ENCODE measurements around the gene GLI3.

Gene GLI3

DNA sequence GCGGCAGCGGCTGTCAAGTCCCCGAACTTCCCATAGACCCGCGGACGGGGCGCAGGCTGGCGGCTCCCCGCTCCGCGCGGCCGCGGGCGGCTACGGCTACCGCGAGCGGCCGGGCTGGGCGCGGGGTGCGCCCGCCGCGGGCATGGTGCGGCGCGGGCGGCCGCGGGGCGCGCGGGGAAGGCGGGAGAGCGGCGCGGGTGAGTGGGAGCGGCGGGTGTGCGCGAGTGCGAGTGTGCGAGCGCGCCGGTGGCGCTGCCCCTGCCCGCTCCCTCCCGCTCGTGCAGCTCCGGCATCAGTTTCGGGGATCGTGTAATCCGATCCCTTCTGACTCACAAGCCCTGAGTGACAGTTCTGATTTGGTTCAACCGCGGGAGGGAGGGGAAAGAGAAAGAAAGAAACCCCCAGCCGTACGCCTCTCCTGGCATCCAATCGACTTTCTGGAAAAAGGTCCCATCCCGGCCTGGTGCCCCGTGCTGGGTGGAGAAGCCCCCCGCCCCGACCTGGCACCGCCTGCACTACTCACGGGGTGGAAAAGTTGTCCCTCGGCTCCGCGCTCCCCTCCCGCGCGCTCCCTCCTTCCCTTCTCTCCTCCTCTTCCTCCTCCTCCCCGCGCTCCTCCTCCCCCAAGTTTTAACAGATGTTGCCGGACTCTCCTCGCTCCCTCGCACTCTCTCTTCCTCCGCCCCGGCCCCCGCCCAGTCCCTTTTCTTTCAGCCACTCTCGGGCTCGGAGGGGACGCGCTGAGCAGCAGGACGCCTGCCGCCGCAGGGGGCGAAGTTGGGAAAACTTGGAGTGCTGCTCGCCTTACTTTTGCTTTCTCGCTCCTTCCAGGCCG lies at the start of gene GLI3:
GLI3 (minus strand) TSS at position 234 of the 835 bp plus-strand sequence. CDS start 13,956 bp downstream, outside the sequence.
- no peak for DNase-seq (ENCODE audit: low read depth in 3 of 3, low spot score in 1 of 3)

DNA sequence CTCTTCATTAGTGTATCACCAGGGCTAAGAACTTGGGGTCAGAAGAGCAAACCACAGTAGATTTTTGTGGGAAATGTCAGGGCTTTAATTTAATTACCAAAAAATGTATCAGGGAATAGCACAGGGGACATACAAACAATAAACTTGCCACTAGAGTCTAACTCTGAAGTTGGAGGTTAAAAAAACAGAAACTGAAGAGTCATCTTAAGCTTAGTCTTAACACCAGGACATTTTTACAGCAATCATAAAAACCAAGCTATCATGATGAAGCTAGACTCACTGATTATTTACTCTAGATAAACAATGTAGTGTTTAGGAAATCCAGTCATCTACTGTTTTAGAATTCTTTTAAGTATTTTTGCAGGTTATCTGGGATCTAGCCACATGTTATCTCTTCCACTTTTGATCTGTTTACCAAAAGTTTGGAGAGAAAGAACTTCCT lies 48.4 kb upstream of the GLI3 start:
- no peak for DNase-seq (ENCODE audit: low read depth in 3 of 3, low spot score in 1 of 3)

DNA sequence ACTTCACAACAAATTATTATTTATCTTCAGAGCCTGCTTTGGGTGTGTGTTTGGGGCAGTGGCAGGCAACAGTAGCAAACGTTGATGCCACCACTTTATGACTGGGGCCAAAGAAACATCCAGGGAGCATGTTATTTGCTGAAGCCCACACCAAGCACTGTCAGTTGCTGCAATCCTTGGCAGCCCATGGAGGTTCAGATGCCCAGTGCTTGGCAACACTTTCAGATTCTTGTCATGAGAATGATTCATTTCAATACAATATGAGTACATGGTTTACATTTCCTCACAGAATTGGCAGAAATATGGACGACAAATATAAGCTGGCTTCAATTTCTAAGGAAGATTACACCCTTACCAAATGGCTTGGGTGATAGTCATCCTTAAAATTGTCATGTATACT lies 46.5 kb upstream of the GLI3 start:
- no peak for DNase-seq (ENCODE audit: low read depth in 3 of 3, low spot score in 1 of 3)

DNA sequence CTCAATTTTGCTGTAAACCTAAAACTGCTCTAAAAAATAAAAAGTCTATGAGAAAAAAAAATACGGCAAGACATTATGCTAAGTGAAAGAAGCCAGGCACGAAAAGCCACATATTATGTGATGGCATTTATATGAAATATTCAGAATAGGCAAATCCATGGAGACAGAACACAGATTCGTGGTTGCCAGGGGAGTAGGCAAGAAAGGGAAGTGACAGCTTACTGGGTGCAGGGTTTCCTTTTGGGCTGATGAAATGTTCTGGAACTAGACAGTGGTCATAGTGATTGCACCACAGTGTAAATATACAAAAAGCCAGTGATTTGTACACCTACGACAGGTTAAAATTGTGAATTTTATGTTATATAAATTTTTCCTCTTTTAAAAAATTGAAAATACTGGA lies 41.3 kb upstream of the GLI3 start:
- no peak for DNase-seq (ENCODE audit: low read depth in 3 of 3, low spot score in 1 of 3)

DNA sequence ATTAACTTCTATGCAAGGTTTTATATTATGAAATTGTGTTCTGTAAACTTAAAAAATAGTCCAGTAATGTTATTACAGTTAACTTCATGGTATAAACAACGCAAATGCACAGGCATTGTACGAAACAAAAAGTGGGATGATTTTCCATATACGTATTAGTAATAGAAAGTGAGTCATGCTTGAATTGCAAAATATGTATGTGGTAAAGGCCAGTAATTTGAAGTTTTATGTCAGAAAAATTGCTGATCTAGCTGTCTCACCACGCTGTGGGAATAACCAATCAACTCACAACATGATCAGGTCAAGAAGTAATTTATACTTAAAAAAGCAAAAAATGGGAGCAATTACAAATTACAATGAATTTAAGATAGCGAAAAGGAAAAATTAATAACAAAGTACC lies 37.0 kb upstream of the GLI3 start:
- no peak for DNase-seq (ENCODE audit: low read depth in 3 of 3, low spot score in 1 of 3)

DNA sequence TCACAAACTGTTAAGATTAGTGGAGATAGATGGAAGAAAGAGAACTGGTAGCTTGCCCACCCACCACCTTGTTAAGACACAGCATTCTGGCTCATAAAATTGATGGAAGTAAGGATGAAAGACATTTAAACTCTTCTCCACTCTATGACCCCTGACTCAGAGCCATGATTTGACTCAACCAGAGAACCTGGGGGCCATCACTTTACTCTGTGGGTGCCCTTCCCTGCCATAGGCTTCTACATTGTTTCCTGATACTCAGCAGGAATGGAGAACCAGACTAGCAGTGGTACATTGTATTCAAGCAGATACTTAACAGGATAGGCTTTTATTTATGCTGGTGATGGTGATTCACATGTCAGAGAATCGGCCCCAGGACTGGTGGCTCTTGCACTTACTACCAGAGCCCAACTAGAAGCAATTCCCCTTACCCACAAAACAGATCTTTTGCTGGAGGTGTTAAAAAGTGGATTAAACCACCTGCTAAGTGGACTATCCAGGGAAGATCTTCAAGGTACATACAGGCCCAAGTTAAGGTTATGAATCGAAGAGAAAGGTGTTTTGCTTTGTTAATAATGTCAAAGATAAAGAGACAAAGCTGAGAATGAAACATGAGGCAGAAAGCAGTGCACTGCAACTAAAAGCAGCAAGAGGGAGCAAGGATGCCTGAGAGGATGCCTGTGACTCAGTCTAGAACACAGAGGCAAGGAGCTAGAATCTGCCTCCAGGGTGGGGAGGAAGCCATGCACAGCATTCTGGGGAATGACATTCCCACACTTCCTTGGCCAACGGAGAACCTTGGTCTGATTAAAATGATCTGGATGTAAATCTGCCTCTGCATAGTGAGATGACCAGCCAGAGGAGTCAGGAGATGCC lies 36.0 kb upstream of the GLI3 start:
- DNase-seq (ENCODE audit: low read depth in 3 of 3, low spot score in 1 of 3): no peak

DNA sequence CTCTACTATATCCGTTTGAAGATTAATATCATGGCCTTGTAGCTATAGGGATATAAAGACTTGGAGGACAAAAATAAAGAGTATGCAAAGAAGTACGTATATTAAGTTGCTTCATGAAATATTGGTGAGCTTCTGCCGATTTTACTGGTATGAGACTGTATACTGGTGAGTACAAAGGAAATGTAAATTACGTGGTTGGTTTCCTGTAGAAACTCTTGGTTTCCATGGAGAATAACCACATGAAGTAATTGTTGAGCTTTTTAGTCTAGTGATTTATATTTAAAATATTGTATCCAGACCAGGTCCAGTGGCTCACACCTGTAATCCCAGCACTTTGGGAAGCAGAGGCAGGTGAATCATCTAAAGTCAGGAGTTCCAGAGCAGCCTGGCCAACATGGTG lies 32.2 kb upstream of the GLI3 start:
- DNase-seq (ENCODE audit: low read depth in 3 of 3, low spot score in 1 of 3): no peak

DNA sequence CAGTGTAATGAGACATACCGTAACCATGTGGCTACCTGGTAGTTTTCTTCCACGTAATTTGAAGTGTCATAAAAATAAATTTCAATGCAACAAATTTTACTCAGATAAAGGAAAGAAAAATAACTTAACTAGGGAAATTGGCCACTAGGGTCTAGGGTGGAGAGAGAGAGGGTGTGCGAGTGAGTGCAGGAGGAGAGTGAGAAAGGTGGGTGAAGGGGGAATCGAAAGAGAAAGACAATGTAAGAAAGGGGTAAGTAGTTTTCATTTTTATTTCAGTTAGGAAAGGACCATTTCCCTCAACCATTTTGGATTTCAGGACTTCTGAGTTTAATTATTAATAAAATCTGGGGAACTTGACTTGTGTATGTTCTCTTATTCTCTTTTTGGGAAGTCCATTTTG lies 27.7 kb upstream of the GLI3 start:
- no peak for DNase-seq (ENCODE audit: low read depth in 3 of 3, low spot score in 1 of 3)

DNA sequence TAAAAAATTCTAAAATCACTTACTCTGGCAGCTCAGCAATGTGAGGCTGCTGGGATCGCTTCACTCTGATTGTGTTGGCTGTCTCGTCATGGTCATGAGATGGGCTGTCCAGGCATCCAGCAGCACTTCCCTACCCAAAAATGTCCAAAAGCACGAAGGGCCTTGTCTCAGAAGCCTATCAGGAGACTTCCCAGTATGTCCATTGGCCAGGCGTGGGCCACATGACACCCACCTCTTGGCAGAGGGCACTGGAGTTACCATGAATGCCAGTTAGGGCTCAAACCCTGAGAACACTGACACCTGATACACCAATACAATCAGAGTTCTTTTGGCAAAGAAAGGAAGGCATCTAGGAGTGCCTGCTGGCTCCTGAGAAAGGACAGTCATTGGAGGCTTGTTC lies 27.0 kb upstream of the GLI3 start:
- no peak for DNase-seq (ENCODE audit: low read depth in 3 of 3, low spot score in 1 of 3)

DNA sequence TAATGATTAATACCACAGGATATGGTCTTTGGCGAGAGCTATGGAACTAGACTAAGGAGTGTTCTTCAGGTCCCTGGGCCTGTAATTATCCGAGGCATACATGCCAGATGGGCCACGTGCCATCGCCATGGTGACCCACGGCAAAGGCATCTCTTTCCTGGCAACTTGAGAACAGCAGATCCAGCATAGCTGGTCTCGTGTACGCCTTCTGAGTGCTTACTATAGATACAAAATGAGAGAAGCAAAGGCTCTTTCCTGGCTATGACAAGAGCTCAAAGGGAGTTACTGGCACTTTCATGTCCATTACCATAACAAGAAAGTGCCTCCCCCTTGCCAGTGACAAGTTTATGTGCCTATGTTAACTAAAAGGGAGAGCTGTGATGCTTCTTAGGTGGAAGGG lies 26.0 kb upstream of the GLI3 start:
- no peak for DNase-seq (ENCODE audit: low read depth in 3 of 3, low spot score in 1 of 3)

DNA sequence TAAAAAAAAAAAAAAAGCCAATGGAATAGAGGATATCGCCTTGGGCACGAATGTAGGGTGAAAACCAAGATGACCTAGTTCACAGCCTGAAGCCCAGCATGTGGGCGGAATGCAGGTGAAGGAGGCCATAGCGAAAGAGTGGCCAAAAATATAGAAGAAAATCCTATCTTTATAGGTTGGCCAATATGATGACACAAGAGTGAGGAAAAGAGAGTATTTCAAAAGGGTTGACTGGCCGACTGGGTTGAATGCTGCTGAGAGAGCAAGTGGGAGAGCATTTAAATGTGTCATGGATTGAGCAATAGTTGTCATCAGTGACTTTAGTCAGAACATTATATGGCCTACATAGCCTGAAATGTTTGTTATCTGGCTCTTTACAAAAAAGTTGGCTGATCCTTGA lies 17.2 kb upstream of the GLI3 start:
- DNase-seq (ENCODE audit: low read depth in 3 of 3, low spot score in 1 of 3): no peak

DNA sequence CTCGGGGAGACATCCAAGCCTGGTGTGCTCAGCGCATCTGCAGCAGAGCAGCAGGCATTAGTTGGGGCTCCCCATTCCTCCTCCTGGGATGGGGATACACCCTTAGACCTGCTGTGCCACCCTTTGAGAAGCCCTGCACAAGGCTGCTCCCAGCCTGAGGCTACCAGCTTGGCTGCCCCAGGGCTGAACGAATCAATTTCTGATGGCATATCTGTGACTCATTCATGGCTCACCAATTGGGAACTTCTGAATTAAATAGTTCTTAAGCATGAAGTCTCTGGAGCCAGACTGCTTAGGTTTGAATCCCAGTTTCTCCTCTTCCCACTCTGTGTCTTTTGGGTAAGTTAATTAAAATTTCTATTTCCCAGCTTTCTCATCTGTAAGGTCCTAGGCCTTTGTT lies 16.3 kb upstream of the GLI3 start:
- DNase-seq (ENCODE audit: low read depth in 3 of 3, low spot score in 1 of 3): no peak

DNA sequence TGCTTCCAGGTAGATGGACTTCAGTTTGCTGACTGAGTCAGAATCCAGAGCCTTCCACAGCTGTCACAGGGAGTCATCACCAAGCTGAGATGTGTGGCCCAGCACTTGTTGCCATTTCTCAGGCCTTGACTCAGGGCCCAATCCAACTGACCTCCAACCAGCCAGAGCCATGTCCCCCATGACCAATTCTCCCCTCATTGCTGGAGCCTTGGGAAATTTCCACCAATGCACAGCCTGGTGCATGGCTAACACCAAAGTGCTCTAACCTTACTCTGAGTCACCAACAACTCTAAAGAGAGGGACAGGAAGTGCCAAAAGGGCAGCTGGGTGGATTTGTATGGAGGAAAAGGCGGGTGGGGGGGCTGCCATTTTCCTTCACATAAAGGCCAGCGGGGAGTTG lies 13.4 kb upstream of the GLI3 start:
- no peak for DNase-seq (ENCODE audit: low read depth in 3 of 3, low spot score in 1 of 3)

DNA sequence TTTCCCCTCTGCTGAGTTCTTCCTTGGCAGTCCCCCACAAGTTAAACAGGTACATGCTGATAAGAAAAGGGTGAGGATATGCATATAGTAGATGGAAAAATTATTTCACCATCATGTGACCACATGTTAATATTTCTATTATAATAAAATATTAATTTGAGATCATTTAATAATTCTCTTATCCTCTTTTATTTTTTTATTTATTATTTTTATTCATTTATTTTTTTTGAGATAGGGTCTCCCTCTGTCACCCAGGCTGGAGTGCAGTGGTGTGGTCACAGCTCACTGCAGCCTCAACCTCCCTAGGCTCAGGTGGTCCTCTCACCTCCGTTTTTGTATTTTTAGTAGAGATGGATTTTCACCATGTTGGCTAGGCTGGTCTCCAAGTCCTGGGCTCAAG lies 11.6 kb upstream of the GLI3 start:
- DNase-seq (ENCODE audit: low read depth in 3 of 3, low spot score in 1 of 3): no peak

DNA sequence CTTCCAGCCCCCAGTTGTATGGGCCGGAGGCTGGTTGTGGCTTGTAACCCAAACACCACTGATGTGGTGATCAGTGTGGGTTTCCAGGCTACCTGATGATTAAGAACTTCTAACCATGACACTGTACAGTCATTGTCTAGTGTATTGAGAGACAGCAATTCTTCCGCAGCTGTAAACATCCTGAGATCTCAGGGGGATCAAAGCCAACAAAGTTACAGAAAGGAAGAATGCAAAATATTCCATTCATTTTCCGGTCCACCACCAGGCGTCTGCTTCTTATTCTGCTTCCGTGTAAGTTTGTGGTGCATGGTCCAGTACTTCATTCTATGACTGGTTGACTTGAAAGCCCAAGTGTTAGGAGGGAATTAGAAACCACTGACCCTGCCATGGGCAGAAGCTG lies 10.3 kb upstream of the GLI3 start:
- no peak for DNase-seq (ENCODE audit: low read depth in 3 of 3, low spot score in 1 of 3)

DNA sequence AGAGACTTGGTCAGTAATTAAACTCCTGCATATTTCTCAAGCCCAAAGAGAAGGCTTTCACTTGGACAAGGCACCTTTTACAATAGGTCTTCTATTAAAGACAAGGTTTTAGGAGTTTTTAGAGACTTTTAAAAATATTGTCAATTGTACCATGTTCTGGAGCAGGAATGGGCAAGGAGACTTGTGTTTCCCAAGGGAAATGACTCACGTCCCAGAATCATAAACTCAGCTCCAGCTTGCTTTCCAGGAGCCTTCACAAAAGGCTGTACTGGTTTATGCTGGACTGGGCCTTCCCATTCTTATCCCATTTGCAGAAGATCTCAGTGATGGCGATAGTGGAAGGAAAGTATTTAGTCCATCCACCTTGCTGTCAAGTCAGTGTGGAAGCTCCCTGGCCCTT lies 7.8 kb upstream of the GLI3 start:
- no peak for DNase-seq (ENCODE audit: low read depth in 3 of 3, low spot score in 1 of 3)

DNA sequence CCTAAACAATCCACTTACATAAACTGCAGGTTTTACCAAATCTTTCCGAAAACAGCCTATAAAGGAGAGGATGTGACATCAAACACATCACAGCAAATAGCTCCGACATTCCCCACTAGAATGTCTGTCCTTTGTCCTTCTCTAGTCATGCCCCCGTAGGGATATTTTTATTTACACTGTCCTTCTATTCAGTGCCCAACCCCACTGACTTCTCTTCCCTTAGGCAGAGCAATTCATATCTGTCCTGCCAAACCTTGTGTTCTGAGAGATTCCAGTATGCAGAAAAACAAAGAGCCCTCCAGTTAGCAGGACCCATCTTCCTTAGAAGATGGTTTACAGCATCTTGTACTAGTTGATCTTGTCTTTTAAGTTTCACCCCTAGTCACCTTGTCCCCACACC lies 5.4 kb upstream of the GLI3 start:
- DNase-seq (ENCODE audit: low read depth in 3 of 3, low spot score in 1 of 3): no peak

DNA sequence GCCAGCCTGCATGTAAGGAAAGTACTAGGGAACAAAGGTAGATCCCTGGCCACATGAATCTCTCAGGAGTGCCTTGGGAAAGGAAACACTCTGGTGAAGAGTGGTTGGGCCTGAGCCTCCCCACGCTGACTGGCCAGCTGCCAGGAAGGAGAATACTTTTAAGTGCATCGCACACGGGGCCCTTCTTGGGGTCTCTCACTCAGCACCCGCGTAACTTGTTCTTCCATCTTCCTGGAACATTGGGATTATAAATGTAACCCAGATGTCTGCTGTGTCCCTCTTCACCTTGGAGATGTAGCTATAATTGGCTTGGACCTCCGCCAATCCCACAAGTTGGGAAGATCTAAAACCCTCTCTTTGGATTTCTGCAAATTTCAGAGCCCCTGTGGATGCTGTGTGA lies 4.4 kb upstream of the GLI3 start:
- DNase-seq (ENCODE audit: low read depth in 3 of 3, low spot score in 1 of 3): no peak

DNA sequence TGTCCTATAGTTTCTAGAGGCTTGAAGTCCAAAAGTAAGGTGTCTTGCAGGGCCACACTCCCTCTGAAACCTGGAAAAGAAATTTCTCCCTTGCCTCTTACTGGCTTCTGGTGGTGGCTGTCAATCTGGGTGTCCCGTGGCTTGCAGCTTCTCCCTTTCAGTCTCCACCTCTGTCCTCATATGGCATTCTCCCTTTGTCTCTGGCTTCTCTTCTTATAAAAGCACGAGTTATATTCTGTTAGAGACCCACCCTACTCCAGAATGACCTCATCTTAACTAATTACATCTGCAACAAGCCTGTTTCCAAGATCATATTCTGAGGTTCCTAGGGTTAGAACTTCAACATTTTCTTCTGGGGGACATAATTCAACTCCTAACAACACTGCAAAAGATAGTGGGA lies 3.4 kb upstream of the GLI3 start:
- DNase-seq (ENCODE audit: low read depth in 3 of 3, low spot score in 1 of 3): no peak

DNA sequence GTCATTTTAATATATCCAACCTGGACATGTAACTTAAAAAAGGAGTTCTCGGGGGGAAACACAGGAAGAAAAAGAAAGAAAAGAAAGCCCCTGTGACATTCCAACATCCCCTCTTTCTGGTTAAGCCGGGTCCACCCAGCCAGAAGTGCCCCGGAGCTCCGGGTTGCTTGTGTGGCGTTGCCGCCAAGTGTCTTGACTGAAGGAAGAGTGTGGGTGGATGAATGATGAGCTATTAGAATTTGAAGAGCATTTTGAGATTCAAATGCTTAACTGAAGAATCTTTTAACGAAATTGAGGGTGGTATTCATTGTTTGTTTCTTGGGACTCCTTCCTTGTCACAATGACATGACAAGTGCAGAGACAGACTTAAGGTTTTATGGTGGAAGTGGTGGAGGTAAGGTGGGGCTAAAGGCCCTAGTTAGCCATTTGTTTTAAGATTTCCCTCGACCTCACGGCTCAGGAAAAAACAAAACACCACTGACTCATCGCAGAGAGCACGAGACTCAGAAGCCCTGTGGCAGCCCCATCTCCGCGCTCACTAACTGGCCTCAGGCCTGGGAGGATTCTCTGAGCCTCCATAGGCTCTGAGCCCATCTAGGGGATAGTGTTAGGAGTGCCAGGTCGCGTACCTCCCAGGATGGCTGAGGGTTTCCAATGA lies 1.8 kb upstream of the GLI3 start:
- DNase-seq (ENCODE audit: low read depth in 3 of 3, low spot score in 1 of 3): no peak

DNA sequence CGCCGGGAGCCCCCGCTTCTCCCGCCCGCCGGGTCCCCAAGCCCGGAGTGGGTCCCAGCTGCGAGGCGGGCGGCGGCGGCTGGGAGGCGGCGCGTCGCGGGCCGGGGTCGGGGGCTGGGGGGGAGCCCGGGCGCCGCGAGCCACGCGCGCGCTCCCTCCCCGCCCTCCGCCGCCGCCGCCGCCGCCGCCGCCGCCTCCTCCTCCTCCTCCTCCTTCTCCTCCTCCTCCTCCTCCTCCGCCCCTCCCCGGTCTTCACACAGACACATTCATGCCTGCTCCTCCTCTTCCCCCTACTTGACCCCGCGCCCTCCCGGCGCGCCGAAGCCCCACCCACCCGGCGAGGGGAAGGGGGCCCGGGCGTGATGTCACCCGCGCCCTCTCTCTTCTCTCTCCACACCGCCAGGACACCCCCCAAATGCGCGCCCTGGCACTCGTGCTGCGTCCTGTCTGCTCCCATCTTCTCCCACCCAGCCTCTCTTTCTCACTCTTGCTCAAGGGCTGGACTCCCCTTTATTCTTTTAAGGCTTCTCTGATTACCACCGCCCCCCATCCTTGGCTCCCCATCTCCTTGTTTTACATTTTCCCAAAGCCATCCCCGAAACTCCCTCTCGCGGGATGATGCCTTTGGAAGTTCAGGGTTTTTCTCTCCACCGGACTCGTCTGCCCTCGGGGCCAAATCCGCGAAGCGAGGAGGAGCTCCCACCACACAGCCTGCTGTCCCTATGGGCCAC lies 967 bp upstream of the GLI3 start:
- no peak for DNase-seq (ENCODE audit: low read depth in 3 of 3, low spot score in 1 of 3)
